GM21381 (cell line): Measurements from ENCODE around the gene AMPD2.

ENCODE experiments used
- ATAC-seq: cut with Tn5 transposase; IDR thresholded peaks from one replicate; pipeline ENCODE4 v1.9.1; 2021; ENCODE audit warnings: mild to moderate bottlenecking, moderate library complexity; ENCODE audit not compliant: unreplicated experiment

The AMPD2 gene

DNA sequence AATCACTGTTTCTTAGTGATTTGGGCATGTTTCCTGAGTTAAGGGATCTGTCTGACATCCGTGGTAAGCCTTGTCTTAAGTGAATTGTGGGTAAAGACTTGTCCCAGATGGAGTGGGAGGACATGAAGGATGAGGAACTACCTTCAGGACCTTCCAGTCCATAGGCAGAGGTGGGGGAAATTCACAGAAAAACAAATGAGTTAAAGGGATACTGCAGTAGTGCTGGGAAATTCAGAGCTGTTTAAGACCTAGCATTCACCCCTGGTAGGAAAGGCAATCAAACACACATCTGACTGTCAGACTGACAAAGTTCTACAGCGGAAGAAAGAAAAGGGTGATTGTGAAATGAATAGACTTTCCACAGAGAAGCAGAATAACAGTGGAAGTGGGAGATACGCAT lies 3.2 kb upstream of the AMPD2 start:
- no peak for ATAC-seq

DNA sequence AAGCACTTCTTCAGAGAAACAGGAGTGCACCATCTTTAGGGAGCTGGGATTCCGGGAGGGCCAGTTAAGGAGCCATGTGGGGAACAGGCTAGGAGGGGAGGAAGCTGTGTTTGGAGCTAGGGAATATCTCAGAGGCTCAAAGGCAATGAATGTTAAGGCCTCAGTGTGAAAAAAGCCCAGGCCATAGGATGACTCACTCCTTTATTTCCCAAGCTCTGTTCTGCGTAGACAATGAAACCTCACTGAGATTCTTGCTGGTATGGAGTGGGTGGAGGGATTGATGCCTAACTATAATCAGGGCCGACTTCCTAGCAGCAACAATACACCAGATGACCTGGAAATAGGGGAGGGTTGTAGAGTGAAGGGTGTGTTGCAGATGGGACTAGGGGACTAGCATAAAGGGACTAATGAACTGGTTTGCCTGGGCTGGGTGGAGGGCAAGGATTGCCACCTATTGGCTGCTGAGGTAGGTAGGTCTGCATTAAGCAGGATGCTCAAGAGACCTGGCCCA lies 2.3 kb upstream of the AMPD2 start:
- ATAC-seq, result no peak

DNA sequence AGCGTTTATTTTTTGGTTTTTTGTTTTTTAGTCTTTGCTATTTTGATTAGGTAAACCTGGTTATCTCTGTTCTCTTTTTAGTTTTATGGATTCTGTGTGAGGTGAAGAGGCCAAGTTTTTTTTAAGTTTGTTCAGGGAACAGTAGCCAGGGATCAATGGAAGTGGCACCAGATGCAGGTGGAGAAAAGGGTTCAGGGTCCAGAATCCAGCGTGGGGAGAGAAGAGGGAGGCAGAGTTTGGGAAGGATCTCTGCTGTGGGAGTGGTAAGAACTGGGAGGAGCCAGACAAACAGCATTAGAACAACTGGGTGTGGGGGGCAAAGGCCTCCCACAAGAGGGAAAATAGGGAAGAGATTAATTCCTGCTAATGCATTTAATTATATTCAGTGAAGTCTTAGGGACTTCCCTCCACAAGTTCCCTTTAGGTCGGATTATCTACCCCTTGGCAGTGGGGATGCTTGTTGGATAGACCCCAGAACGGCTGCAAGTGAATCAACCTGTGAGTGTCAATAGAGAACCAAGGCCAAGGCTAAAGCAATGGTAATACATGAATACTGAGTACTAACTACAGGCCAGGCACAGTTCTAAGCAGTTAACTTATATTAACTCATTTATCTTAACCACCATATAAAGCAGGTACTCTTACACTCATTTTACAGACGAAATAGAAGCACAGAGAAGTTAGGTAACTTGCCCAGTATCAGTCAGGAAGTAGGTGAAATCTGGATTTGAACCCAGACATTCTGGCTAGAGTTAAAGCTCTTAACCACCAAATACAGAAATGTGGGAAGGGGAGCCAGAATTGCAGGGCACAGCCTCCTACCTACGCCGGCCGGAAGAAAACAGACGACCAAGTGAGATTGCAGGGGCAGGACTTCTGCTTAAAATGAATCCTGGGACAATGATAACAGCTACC lies 719 bp upstream of the AMPD2 start:
- no peak for ATAC-seq

DNA sequence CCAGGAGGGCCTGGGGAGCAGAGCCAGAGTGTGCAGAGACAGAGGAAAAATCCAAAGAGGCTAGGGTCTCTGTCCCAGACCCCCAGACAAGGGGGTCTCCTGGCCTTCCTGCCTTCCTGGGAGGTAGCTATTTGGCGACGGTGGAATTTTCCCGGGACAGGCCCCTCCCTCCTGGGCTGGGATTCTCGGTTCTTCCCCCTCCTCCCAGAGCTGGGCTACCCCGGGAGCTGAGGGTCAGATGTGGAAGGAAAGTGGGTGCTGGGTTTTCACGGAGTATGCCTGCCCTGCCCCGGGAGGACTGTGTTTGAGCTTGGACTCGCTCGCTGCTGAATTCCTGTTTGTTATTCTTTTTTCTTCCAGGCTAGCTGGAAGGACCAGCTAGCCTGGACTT lies 759 bp downstream of the AMPD2 start:
- ATAC-seq, result no peak

DNA sequence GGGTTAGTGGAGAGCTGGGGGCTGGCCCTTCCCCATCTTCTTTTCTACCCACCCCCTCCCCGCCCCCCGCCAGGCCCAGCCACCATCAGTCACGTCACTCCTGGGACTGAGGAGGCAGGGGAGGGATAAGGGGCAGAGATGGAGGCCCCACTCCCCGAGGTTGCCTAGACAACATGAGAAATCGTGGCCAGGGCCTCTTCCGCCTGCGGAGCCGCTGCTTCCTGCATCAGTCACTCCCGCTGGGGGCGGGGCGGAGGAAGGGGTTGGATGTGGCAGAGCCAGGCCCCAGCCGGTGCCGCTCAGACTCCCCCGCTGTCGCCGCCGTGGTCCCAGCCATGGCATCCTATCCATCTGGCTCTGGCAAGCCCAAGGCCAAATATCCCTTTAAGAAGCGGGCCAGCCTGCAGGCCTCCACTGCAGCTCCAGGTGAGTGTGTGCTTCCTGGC lies 1.2 kb downstream of the AMPD2 start:
- peak; percentile 68 for ATAC-seq

DNA sequence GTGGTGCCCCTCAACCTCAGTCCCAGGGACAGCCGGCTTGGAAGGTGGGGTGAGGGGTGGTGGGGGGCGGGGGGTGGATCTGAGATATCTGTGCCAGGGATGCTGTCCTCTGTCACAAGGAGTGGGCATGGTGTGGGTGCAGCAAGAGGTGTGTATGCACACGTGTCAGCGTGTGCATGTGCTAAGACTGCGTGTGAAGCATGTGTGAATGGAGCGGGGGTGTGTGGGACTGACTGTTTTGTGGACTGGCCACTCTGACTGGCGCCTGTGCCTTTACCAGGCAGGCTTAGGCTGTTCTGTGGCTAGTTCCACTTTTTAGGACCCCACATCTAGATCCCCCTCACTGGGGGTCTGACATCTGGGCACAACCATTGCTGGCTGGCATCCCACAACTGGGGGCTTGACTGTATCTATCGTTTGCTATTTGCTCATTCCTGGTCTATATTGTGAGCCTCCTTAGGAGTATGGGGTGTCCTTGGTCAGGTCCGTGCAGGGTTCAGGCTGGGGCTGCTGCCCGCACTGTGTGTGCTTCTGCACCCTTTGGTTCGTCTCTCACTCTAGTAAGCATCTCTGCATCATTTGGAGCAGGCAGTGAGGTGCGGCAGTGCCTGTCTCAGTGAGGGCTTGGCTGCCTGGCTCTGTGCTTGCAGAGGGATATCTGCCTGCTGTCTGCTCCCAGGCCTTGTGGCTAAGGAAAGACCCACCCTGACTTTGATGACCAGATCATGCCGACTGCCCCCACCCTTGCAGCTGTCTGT lies 1.9 kb downstream of the AMPD2 start:
- no peak for ATAC-seq

DNA sequence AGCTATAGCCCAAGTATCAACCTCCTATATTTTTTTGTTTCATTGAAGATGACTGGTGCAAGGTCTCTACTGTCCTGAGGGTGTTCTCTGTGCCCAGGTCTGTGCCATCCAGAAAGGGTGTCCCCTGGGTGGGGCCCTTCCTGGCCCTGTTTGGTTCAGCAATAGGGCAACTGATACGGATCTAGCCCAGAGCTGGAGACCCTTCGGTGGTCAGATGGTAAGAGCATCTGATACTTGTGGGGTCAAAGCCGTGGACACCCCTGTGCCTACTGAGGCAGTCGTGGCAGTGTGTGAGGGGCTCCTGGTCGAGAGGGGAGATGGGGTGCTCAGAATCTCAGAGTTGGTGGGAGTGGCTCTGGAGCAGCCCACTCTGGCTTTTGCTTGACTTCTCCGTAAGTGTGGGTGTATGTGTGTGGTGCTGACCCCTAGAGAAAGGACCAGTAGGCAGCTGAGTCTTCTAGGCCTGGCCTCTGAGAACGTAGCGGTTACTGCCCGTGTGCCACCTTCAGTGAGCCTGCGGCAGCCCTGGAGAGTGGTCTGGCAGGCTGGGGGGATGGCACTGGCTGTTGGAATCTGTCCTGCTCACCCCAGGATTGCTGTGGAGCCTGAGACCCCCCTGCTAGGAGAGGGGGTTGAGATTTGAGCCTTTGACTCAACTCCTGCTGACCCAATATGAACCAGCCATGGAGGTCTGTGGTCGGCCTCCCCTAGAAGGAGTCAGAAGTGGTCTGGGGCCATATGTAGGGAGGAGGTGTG lies 2.7 kb downstream of the AMPD2 start:
- ATAC-seq, result no peak

DNA sequence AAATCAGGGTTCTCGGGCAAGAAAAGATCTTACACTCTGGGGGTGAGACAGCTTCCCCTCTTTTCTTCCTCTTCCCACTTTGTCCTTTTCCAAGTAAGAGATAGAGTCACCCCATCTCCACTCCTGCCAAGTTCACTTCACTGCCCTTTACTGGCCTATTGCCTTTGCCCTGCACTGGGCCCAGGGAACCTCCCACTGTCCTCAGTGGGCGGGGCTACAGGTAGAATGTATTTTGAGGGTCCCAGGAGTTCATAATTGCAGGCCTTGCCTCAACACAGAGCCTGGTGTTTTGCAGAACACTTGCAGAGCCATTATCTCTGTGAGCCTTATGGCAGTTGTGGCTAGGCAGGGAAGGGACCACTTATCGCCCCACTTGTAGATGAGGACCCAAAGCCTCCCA lies 3.3 kb downstream of the AMPD2 start:
- ATAC-seq, result no peak

DNA sequence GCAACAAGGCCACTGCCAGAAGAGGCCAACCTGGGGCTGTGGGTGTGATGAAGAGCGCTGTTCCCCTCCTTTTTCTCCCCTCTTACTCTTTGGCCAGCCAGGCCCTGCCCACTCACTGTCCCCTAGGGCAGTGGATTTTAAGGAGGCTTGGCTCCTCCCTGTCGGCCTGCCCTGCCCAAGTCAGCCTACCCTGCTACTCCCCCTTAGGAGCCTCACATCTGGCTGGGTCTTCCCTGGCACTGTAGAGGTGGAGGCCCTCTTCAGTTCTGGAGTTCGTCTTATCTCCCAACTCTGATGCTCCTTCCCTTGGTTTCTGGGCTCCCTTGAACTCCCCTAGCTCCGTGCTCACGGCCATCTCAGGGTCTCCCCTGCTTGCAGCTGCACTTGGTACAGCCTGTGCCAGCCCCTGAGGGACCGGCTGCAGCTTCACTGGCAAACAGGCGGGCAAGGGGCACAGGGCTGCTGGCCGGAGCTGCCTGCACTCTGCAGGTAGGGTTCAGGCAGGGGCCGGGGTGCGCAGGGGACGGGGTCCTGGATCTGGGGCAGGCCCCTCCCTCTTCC lies 4.0 kb downstream of the AMPD2 start:
- no peak for ATAC-seq

DNA sequence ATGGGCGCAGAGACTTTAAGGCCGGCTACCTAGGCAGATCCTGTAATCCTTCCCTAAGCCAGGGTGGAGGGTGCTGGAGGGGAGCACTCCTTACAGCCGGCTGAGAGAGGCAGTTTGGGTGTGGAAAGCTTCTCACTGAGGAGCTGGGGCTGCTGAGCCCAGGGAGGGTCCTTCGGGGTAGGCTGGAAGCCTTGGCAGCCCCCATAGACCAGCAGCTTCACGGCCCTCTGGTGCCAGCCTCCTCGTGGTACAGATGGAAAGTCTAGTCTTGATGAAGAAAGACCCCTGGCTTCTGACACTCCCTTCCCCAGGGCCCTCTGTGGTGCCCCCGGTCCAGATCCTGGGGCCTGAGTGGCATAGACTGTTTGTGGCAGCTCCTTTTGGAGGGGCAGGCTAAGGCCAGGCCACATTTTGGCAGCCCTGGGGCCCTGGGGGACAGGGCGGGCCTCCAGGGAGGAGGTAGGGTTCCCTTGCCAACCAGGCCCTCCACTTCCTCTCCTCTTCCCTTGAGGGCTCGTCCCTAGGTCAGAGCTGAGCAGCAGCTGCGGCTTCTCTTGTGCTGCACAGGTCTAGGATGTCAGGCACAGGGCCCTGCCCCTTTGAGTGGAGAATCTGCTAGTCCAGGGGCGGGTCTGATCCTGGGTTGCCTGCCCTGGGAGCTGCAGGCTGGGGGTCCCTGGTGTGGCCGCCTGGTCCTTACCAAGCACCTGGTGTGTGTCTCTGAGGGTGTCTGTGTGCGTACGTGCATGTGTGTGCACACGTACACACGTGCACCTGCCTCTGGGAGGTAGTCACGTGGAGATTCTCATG lies 4.8 kb downstream of the AMPD2 start:
- ATAC-seq, result no peak

DNA sequence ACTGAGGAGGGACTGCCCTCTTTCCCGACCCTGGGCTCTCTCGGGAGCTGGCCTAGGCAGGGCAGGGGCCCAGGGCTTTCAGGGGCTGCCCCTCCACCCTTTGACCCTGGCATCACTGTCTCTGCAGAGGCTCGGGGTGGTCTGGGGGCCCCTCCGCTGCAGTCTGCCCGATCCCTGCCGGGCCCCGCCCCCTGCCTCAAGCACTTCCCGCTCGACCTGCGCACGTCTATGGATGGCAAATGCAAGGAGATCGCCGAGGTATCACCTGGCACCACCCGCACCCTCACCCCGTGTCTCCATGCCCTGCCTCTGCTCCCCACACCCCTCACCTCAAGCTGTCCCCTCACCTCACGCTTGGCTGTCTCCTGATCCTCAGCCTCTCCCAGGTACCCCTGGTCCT lies 5.5 kb downstream of the AMPD2 start:
- no peak for ATAC-seq

DNA sequence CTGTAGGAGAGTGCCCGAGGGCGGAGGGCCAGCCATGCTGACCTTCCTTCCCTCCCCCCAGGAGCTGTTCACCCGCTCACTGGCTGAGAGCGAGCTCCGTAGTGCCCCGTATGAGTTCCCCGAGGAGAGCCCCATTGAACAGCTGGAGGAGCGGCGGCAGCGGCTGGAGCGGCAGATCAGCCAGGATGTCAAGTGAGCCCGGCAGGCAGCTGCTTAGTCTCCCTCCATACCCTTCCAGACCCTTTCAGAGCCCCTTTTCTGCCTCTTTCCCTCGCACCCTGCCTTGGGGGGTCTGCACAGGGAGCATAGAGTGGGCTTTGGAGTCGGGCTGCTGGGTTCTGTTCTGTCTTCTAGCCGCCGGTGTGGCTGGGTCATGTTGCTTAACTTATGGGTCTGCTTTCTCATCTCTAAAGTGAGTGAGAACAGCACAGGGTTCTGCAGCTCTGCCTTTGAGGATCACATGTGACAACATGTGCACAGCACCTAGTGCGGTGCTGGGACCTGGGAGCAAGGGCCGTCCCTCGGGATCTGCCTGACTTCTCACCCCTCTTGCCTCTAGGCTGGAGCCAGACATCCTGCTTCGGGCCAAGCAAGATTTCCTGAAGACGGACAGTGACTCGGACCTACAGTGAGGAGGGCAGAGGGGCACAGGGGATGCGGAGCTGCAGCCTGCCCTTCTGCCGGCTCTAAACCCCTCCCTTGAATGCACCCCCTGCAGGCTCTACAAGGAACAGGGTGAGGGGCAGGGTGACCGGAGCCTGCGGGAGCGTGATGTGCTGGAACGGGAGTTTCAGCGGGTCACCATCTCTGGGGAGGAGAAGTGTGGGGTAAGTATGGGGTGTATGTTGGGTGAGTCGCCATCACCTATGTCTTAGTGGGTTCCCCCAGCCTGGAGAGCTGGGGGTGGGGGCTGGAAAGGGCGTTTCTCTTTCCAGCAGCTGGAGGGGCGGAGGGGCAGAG lies 6.2 kb downstream of the AMPD2 start:
- ATAC-seq, result no peak

DNA sequence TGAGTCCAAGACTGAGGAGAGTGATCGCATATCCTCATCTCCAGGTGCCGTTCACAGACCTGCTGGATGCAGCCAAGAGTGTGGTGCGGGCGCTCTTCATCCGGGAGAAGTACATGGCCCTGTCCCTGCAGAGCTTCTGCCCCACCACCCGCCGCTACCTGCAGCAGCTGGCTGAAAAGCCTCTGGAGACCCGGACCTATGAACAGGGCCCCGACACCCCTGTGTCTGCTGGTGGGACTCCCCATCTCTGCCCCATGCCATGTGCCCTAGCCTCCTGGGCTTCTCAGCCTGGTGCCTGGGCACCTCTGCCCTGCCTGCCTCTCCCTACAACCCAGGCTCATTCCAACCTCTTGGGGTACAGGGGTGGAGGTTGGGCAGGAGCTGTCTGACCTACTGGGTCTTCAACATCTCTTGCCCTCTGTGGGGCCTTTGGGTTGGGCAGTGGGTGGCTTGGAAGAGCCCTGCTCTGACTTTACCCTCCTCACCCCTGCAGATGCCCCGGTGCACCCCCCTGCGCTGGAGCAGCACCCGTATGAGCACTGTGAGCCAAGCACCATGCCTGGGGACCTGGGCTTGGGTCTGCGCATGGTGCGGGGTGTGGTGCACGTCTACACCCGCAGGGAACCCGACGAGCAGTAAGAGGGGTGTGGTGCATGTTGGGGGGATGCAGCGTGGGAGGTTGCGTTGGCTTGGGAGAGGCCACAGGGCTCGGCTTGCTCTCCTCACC lies 7.2 kb downstream of the AMPD2 start:
- ATAC-seq, result no peak

DNA sequence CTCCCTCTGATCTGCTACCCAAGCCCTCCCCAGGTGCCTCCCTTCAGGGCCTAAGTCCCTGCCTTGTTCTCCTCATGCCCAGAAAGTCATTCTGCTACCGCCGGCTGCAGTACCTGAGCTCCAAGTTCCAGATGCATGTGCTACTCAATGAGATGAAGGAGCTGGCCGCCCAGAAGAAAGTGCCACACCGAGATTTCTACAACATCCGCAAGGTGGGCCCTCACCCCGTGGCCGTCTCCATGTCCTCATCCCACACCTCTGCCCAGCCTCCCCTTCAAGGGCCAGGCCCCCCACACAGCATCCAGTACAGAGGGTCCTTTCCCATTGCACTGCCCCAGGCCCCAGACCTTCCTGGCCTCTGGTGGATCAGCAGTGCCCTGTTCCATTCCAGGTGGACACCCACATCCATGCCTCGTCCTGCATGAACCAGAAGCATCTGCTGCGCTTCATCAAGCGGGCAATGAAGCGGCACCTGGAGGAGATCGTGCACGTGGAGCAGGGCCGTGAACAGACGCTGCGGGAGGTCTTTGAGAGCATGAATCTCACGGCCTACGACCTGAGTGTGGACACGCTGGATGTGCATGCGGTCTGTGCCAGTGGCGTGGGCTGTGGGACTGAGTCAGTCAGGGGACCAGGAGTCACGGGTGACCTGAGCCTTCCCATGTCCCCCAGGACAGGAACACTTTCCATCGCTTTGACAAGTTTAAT lies 8.2 kb downstream of the AMPD2 start:
- no peak for ATAC-seq

DNA sequence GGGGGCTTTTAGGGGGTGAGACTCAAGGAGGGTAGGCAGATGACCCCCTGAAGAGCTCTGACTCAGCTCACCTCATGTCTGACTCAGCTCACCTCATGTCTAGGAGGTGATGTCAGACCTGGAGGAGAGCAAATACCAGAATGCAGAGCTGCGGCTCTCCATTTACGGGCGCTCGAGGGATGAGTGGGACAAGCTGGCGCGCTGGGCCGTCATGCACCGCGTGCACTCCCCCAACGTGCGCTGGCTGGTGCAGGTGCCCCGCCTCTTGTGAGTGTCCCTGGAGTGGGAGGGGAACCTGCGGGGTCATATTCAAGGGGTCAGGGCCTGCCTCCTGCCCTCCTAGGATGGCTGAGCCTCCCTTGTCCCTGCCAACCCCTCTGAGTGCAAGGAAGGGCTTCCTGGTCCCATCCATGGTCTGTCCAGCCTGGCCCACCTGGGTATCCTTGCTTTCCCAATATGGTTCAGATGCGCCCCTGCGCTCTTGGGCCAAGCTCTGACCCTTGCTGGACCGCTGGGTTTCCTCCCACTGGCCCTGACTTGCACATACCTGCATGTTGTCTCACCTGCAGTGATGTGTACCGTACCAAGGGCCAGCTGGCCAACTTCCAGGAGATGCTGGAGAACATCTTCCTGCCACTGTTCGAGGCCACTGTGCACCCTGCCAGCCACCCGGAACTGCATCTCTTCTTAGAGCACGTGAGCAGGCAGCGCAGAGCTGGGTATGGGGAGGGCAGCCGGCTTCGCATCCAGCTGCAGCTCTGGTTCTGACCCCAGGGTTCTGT lies 9.1 kb downstream of the AMPD2 start:
- ATAC-seq, result no peak

DNA sequence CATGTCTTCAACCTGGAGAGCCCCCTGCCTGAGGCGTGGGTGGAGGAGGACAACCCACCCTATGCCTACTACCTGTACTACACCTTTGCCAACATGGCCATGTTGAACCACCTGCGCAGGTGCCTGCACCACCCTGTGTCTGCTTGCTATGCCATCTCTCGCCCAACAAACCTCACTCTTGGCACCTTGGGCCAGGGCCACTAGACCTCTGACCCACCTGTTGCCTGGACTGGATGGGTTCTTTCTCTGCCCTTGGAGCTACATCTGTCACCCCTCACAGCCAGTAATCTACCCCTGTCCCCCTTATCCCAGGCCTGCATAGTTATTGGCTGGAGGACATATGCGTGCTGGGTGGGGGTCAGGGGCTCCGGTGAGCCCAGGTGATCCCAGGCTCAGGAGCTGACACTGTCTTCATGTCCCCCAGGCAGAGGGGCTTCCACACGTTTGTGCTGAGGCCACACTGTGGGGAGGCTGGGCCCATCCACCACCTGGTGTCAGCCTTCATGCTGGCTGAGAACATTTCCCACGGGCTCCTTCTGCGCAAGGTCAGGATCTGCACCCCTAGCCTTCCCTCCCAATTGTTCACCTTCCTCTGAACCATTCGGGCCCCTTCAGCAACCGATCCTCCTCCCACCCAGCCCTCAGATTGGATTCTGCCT lies 9.9 kb downstream of the AMPD2 start:
- ATAC-seq, result no peak
